Measurements from ENCODE around the gene BNC2. TPM values are rescaled to one million over a fixed set of nuclear protein-coding genes. Genes with fewer than 3 reads are reported as not detected.
A peak's percentile ranks its signal among the peaks of the same experiment; 100 is the strongest.

The BNC2 gene
- total and polyA plus RNA-seq, 2 of the 4 experiments (the other 2 are of a cell fraction): 15.5 to 45.2 TPM

- Histone ChIP-seq H3K23ac (ENCODE audit: low read depth, low read length) (no peak overlapping the region), H3K9me3 (ENCODE audit: control insufficient read depth, insufficient read depth, low read length) (no peaks in the 10 kb centered on the region), H3K4me1 (ENCODE audit: control insufficient read depth, insufficient read depth, low read length) (peaks cover 5% of the 10 kb centered on the region), H4K5ac (ENCODE audit: low read depth, low read length) (0 out of 2 replicates have a peak overlapping the region, but pooled peaks have one; percentile 71), H4K20me1 (ENCODE audit: insufficient read depth, low read length) (peaks cover 3% of the 10 kb centered on the region), H4K8ac (ENCODE audit: low read depth in 2 of 2, low read length in 2 of 2) (peak overlapping the region in 1 of 2 experiments; percentile 64; a peak in 1 of 4 replicates), H3K4ac (ENCODE audit: low read depth, low read length) (peak overlapping the region; percentile 42; the same call in 1 of the 2 replicates), H3K14ac (replicated peaks; ENCODE audit: low read depth, low read length) (no peak overlapping the region), H2BK15ac (ENCODE audit: low read depth, low read length) (no peak overlapping the region), H3K79me1 (ENCODE audit: low read depth in 1 of 2, low read length in 2 of 2) (peaks cover 18 to 34% of the 10 kb centered on the region in 2 experiments), H3K27me3 (ENCODE audit: control insufficient read depth, insufficient read depth, low read length) (no peaks in the 10 kb centered on the region), H3K27ac (ENCODE audit: insufficient read depth, low read length) (peak overlapping the region; percentile 64), H2AK5ac (ENCODE audit: low read depth, low read length) (peak overlapping the region; percentile 41; the same call in 1 of the 2 replicates), H3K4me2 (ENCODE audit: low read depth, low read length) (peak overlapping the region; percentile 68), H3K9me1 (ENCODE audit: insufficient read depth, low read length) (peaks cover 5% of the 10 kb centered on the region; the same call in 1 of the 2 replicates), H3K18ac (ENCODE audit: low read depth, low read length) (peak overlapping the region; percentile 85), H2BK20ac (ENCODE audit: low read depth, low read length) (peak overlapping the region; percentile 30; the same call in 1 of the 2 replicates), H2AK9ac (replicated peaks; ENCODE audit: low read depth, low read length, poor library complexity) (no peak overlapping the region), H3K36me3 (ENCODE audit: control insufficient read depth, insufficient read depth, low read length) (no peaks in the 10 kb centered on the region), H3K4me3 (ENCODE audit: insufficient read depth, low read depth, low read length) (no peak overlapping the region), H2BK5ac (ENCODE audit: low read depth, low read length, poor library complexity, severe bottlenecking) (peak overlapping the region; percentile 87), H3K9ac (ENCODE audit: low read depth, low read length) (no peak overlapping the region; the same call in 1 of the 2 replicates), H2BK120ac (ENCODE audit: low read depth, low read length) (0 out of 2 replicates have a peak overlapping the region, but pooled peaks have one; percentile 42), H4K91ac (ENCODE audit: insufficient read depth, low read depth, low read length) (peak overlapping the region; percentile 16; the same call in 1 of the 2 replicates), H3K56ac (ENCODE audit: extremely low read depth, insufficient read depth, low read length) (no peak overlapping the region), H2AFZ (replicated peaks; ENCODE audit: low read length, poor library complexity) (peak overlapping the region; percentile 4)
- intact Hi-C loops (cut with micrococcal nuclease): no loop called here
- in situ Hi-C loops (cut with MboI; ENCODE audit: low sequenced_read_pairs): no loop called here
- peak; percentile 70 for ATAC-seq (ENCODE audit: low read depth)
- ChIA-PET POLR2A (ENCODE audit: unreplicated experiment) (no interaction called here), CTCF (interaction anchor here (0.7 kb wide), 1 partner anchor 529 kb away, joined by 5 read pairs; no protein-coding TSS in a partner anchor)
- WGBS, 2 experiments (ENCODE audit: extremely low coverage in 2 of 2, insufficient read length in 1 of 2): 73% methylated on average over 2 of the region's 8 CpGs; no CpG with 5 or more reads in 1 of the 2 experiments
- dilution Hi-C loops (cut with HindIII; ENCODE audit: low sequenced_read_pairs, unreplicated experiment): no loop called here
- peak; percentile 58 for DNase-seq
- TF ChIP-seq MXI1 (IDR thresholded peaks at IDR 0.05; ENCODE audit: borderline replicate concordance, low read depth, low read length): no peak
- peak; percentile 52; the same call in 1 of the 2 replicates for TF ChIP-seq FOS (IDR thresholded peaks at IDR 0.05; ENCODE audit: low read depth, low read length)
- no TSS peak for BruUV-seq (replicated peaks)
Observed at GRCh38 chr9:16442622-16443021, 427.8 kb downstream of the BNC2 start.
